K562 (cell line): ENCODE measurements around the gene PLA2G2C. TPM values are rescaled to one million over a fixed set of nuclear protein-coding genes. Genes with fewer than 3 reads are reported as not detected.

Experiments
- ATAC-seq: fragments of 200-7000 bp; cut with Tn5 transposase; 3 replicates; pipeline ENCODE4 v1.9.1; 2020; ENCODE audit warnings: moderate library complexity
- BruUV-seq: library from RNA; stranded (reverse); fragments of 400-500 nt; replicated peaks from 2 replicates; lab custom pipeline; 2021; lab: Mats Ljungman, UMichigan
- CTCF ChIA-PET: fragments of 300-600 bp; formaldehyde crosslinking; extraction: SDS; loops from one replicate; lab custom pipeline; 2021; ENCODE audit warnings: low intra/inter-chr PET ratio; lab: Yijun Ruan, JAX
- POLR2A ChIA-PET: fragments of 300-600, 350-650 bp; sonication (Branson Sonifier 250); formaldehyde crosslinking; extraction: SDS; loops from one replicate; lab custom pipeline; 2021; ENCODE audit warnings: antibody characterized with exemption, inconsistent platforms; lab: Yijun Ruan, JAX
- DNase-seq, 4 experiments: peaks; one replicate each; pipeline versions ENCODE4 v3.0.0 to v3.0.0-alpha.2; 2011 to 2018; ENCODE audit warnings: low spot score in 3 of 4, mixed read lengths in 3 of 4; ENCODE audit errors: extremely low read depth in 1 of 4
- FAIRE-seq: peaks from 2 replicates; lab custom pipeline; 2011; peaks lifted over from hg19 to GRCh38; lab: Jason Lieb, UNC
- H2AFZ ChIP-seq: 2 replicates; pipeline ENCODE4 v1.6.0; 2011; ENCODE audit warnings: low read depth, low read length, control low read depth, inconsistent platforms
- H3K27ac ChIP-seq: fragments of 200-600 bp; 3 replicates; pipeline ENCODE4 v1.8.0; 2011; ENCODE audit warnings: low read depth, mild to moderate bottlenecking, control low read depth, inconsistent platforms, low read length, moderate library complexity, mixed read lengths; ENCODE audit errors: extremely low read depth
- H3K27me3 ChIP-seq, 2 experiments: fragments of 300-600 bp in 1 of 2; 2 replicates in 1 of 2; 3 replicates in 1 of 2; pipeline versions ENCODE4 v1.6.0 to v1.8.0; 2011; ENCODE audit warnings: inconsistent platforms in 2 of 2, low read length in 2 of 2, mild to moderate bottlenecking in 1 of 2, mixed read lengths in 1 of 2, moderate library complexity in 1 of 2; ENCODE audit not compliant: control insufficient read depth in 2 of 2, insufficient read depth in 2 of 2
- H3K36me3 ChIP-seq: fragments of 300-600 bp; 3 replicates; pipeline ENCODE4 v1.8.0; 2011; ENCODE audit warnings: mild to moderate bottlenecking, low read length, inconsistent platforms; ENCODE audit not compliant: control insufficient read depth, insufficient read depth
- H3K4me1 ChIP-seq, 2 experiments: fragments of 200-600 bp in 1 of 2; replicated peaks in 1 of 2; 2 replicates in 1 of 2; 3 replicates in 1 of 2; pipeline versions ENCODE4 v1.5.1 to v1.8.0; 2011; ENCODE audit warnings: inconsistent platforms in 2 of 2, low read length in 2 of 2, mild to moderate bottlenecking in 1 of 2, mixed read lengths in 1 of 2, moderate library complexity in 1 of 2; ENCODE audit not compliant: control insufficient read depth in 2 of 2, insufficient read depth in 2 of 2
- H3K4me2 ChIP-seq: 2 replicates; pipeline ENCODE4 v1.6.1; 2011; ENCODE audit warnings: low read length, control low read depth, inconsistent platforms, mixed read lengths; ENCODE audit not compliant: insufficient read depth
- H3K4me3 ChIP-seq: fragments of 200-600 bp; sonication (generic), shearing (Covaris generic); 2 replicates; pipeline ENCODE4 v1.5.1; 2016; ENCODE audit warnings: control low read depth, inconsistent platforms
- H3K79me2 ChIP-seq: fragments of 200-600 bp; 3 replicates; pipeline ENCODE4 v1.8.0; 2011; ENCODE audit warnings: low read length, inconsistent platforms; ENCODE audit not compliant: control insufficient read depth, insufficient read depth
- H3K9ac ChIP-seq, 2 experiments: 2 replicates each; pipeline versions ENCODE4 v1.6.0 to v1.6.1; 2011; ENCODE audit warnings: low read depth in 2 of 2, low read length in 2 of 2, control low read depth in 1 of 2, inconsistent platforms in 1 of 2, mild to moderate bottlenecking in 1 of 2, mixed read lengths in 1 of 2; ENCODE audit not compliant: insufficient read depth in 1 of 2
- H3K9me1 ChIP-seq: one replicate; pipeline ENCODE4 v1.6.0; 2011; ENCODE audit warnings: inconsistent platforms, mild to moderate bottlenecking, low read length, moderate library complexity; ENCODE audit not compliant: control insufficient read depth, insufficient read depth
- H3K9me3 ChIP-seq: replicated peaks from 2 replicates; pipeline ENCODE4 v1.5.1; 2011; ENCODE audit warnings: low read depth, low read length, inconsistent platforms; ENCODE audit not compliant: control insufficient read depth, insufficient read depth
- H4K20me1 ChIP-seq: replicated peaks from 2 replicates; pipeline ENCODE4 v1.6.1; 2011; ENCODE audit warnings: low read length, inconsistent platforms, mixed read lengths; ENCODE audit not compliant: control insufficient read depth, insufficient read depth
- CAMTA2 ChIP-seq: fragments of 250-450 bp; sonication (Bioruptor Pico); conservative IDR thresholded peaks from 2 replicates; pipeline ENCODE4 v1.5.1; 2022
- CEBPB ChIP-seq: fragments of 450-650 bp; IDR thresholded peaks from 2 replicates; pipeline ENCODE4 v1.6.1; 2016; ENCODE audit warnings: missing genetic modification characterization, missing compliant biosample characterization
- CEBPG ChIP-seq, 3 experiments: fragments of 200-800 bp in 1 of 3; sonication (Bioruptor generic) in 1 of 3; sonication (generic) in 1 of 3; formaldehyde crosslinking in 1 of 3; IDR thresholded peaks in 2 of 3; conservative IDR thresholded peaks in 1 of 3; 2 replicates each; pipeline versions ENCODE4 v1.6.1 to v1.8.0; 2016 to 2022; ENCODE audit warnings: missing compliant biosample characterization in 2 of 3, missing genetic modification characterization in 2 of 3, mild to moderate bottlenecking in 1 of 3, missing genetic modification reagents in 1 of 3
- CREBBP ChIP-seq: IDR thresholded peaks from one replicate; pipeline ENCODE4 v1.6.1; 2012; ENCODE audit warnings: low read depth, mild to moderate bottlenecking, control low read depth, inconsistent platforms, low read length
- IFI16 ChIP-seq: fragments of 250-450 bp; sonication (Bioruptor Pico); IDR thresholded peaks from 2 replicates; pipeline ENCODE4 v2.1.2; 2022; ENCODE audit warnings: mild to moderate bottlenecking, inconsistent platforms
- MBD2 ChIP-seq: sonication (generic); IDR thresholded peaks from 2 replicates; pipeline ENCODE4 v1.6.1; 2016; ENCODE audit warnings: low read depth, borderline replicate concordance
- PCBP2 ChIP-seq: fragments of 200-400 bp; formaldehyde crosslinking; IDR thresholded peaks from 2 replicates; pipeline ENCODE4 v1.6.1; 2018; ENCODE audit warnings: low read length, low read depth, mild to moderate bottlenecking, moderate library complexity; ENCODE audit not compliant: poor library complexity, severe bottlenecking
- PHF21A ChIP-seq: fragments of 450-650 bp; IDR thresholded peaks from 2 replicates; pipeline ENCODE4 v1.6.1; 2017; ENCODE audit warnings: low read depth, borderline replicate concordance
- PML ChIP-seq: IDR thresholded peaks from 2 replicates; pipeline ENCODE4 v1.6.1; 2012; ENCODE audit warnings: low read length, inconsistent platforms
- PRMT5 ChIP-seq: sonication (generic); formaldehyde crosslinking; IDR thresholded peaks from 2 replicates; pipeline ENCODE4 v1.5.0; 2020; ENCODE audit warnings: missing genetic modification reagents
- PTTG1 ChIP-seq: fragments of 450-650 bp; IDR thresholded peaks from 2 replicates; pipeline ENCODE4 v1.6.1; 2016; ENCODE audit warnings: low read depth, mild to moderate bottlenecking, missing genetic modification characterization, missing compliant biosample characterization
- RUNX1 ChIP-seq: sonication (generic); IDR thresholded peaks from 2 replicates; pipeline ENCODE4 v1.6.1; 2016; ENCODE audit warnings: antibody characterized with exemption, low read depth
- SMAD4 ChIP-seq: fragments of 250-450 bp; sonication (Bioruptor Pico); conservative IDR thresholded peaks from 2 replicates; pipeline ENCODE4 v1.8.0; 2021; ENCODE audit warnings: inconsistent platforms, mild to moderate bottlenecking, moderate library complexity
- SRSF7 ChIP-seq: fragments of 200-400 bp; formaldehyde crosslinking; optimal IDR thresholded peaks from 2 replicates; pipeline ENCODE3; 2017; ENCODE audit warnings: mild to moderate bottlenecking, low read depth, low read length
- SUPT5H ChIP-seq: fragments of 450-650 bp; IDR thresholded peaks from 2 replicates; pipeline ENCODE4 v1.6.1; 2016
- WGBS: fragments of 100-300 bp; shearing (Covaris generic); methylation state at CpG from one replicate; pipeline ENCODE4 v1.1.6; 2016; ENCODE audit warnings: low coverage, mixed read lengths; ENCODE audit not compliant: insufficient coverage; ENCODE audit errors: missing lambda C conversion rate; 5-methylcytosine and 5-hydroxymethylcytosine counted together
- in situ Hi-C: fragments of 300-500 bp; cut with MboI; formaldehyde crosslinking; loops from 4 replicates; pipeline ENCODE4 v1.15.0; 2018; ENCODE audit warnings: inconsistent platforms, mixed read lengths
- intact Hi-C: fragments of 100-400 bp; cut with micrococcal nuclease; formaldehyde crosslinking; loops from 2 replicates; pipeline ENCODE4 v1.14.2; 2022
- polyA plus RNA-seq, 8 experiments: library from polyadenylated mRNA; depleted of rRNA in 4 of 8; stranded (reverse) in 5 of 8; unstranded in 3 of 8; fragments of >200 nt; fragmentation: Nextera tagmentation in 2 of 8; fragmentation: Illumina TruSeq in 1 of 8; extraction: Ambion mirVana in 2 of 8; extraction: Trizol in 1 of 8; gene quantifications; 2 replicates each; pipeline versions ENCODE4 v1.2.1 to v1.2.3, GENCODE V29; 2011 to 2014; ENCODE audit warnings: inconsistent platforms in 1 of 8, missing spikeins in 1 of 8
- total RNA-seq, 7 experiments: library from RNA; depleted of rRNA in 6 of 7; stranded (reverse); fragments of >200 nt in 6 of 7; fragmentation: Illumina TruSeq in 2 of 7; extraction: Trizol in 2 of 7; gene quantifications; 2 replicates each; pipeline versions ENCODE4 v1.2.1 to v1.2.3, GENCODE V29; 2011 to 2021; ENCODE audit warnings: low replicate concordance in 1 of 7
- TF ChIP-seq, protein P1 (sequence below): fragments of 250-450 bp; sonication (Bioruptor Pico); IDR thresholded peaks from 2 replicates; pipeline ENCODE4 v1.8.0; 2022; ENCODE audit warnings: inconsistent platforms, mild to moderate bottlenecking, moderate library complexity, borderline replicate concordance

The PLA2G2C gene
- total and polyA plus RNA-seq, 9 of the 15 experiments (the other 6 are each of a cell fraction or from before 2014, with no cell fraction given) = 0.14 to 0.49 (median 0.21) TPM

DNA sequence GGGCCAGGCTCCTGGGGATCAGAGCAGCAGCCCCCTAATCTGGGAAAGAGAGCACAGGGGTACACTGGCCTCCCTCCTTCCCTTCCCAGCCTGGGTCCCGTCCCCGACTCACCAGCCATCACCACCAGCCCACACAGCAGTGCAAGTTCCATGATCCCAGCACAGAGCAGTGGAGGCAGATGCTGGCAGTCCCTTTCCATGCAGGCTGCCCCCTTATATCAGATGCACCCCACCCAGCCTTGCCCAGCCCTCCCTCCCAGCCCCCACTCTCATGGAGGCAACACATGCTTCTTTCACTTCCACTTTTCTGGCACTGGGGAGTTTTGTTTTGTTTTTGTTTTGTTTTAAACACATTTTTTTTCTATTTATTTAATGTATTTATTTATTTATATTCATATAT is 67.0 kb downstream of the PLA2G2C start, which contains the start of gene PLA2G2D:
Gene PLA2G2D (minus strand): TSS at position 190 of the 400 bp plus-strand sequence. CDS start 38 bp downstream, at position 152.
- TF ChIP-seq IFI16 (CRISPR knock-in tag) (no peak), CAMTA2 (CRISPR knock-in tag) (no peak)
- no peak within 1 kb of the TSS for H3K9ac ChIP-seq
- no peaks in the 10 kb centered on the region for H3K9me3 ChIP-seq
- BruUV-seq = no TSS peak
- ATAC-seq = no peak
- DNase-seq = no peak
- H3K36me3 ChIP-seq = no peaks in the 10 kb centered on the region
- peaks cover 24 to 57% of the 10 kb centered on the region in 2 experiments; a peak in 4 of 5 replicates for H3K27me3 ChIP-seq
- WGBS = no CpG with 5 or more reads among the region's 2 CpGs
- H3K4me2 ChIP-seq = no peak within 1 kb of the TSS
- H3K4me1 ChIP-seq = peaks cover 4 to 8% of the 10 kb centered on the region in 2 experiments; a peak in 3 of 5 replicates
- H2AFZ ChIP-seq = no peak within 1 kb of the TSS
- no peaks in the 10 kb centered on the region for H4K20me1 ChIP-seq
- no peak within 1 kb of the TSS for H3K4me3 ChIP-seq
- FAIRE-seq = no peak
- ChIA-PET POLR2A (no interaction called here), CTCF (no interaction called here)
- H3K27ac ChIP-seq = no peak within 1 kb of the TSS
- intact Hi-C loops (no loop called here), in situ Hi-C loops (no loop called here)
- no peaks in the 10 kb centered on the region for H3K9me1 ChIP-seq
- H3K79me2 ChIP-seq = no peaks in the 10 kb centered on the region

DNA sequence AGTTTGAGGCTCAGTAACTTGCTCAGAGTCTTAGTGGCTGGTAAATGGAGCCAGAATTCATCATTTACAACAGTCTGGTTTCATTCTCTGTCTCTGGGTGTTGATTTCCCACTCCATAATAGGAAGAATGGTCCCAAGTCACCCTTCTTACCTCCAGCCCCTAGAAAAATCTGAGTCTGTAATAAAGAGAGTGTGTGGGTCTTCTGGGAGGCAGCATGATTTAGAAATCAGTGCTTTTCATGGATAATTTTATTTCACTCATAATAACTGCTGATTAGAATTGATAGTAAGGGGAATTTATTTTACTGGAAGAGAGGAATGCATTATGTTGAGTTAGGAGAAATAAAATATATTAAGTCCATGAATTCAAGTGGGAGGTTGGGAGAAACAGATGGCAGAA is 69.1 kb downstream of the PLA2G2C start:
- TF ChIP-seq PRMT5 (CRISPR knock-in tag) (no peak), PML (no peak), PCBP2 (no peak), CEBPG (CRISPR knock-in tag; IDR thresholded peaks at IDR 0.05) (no peak), CEBPG (tag; conservative IDR thresholded peaks at IDR 0.05 in 1 of 2, IDR thresholded peaks at IDR 0.05 in 1 of 2) (no peak), CEBPB (tag) (no peak), SMAD4 (CRISPR knock-in tag) (no peak), MBD2 (no peak), SRSF7 (no peak), PTTG1 (tag) (no peak), CREBBP (no peak), RUNX1 (no peak), PHF21A (no peak), SUPT5H (no peak)
- TF ChIP-seq, protein P1, sequence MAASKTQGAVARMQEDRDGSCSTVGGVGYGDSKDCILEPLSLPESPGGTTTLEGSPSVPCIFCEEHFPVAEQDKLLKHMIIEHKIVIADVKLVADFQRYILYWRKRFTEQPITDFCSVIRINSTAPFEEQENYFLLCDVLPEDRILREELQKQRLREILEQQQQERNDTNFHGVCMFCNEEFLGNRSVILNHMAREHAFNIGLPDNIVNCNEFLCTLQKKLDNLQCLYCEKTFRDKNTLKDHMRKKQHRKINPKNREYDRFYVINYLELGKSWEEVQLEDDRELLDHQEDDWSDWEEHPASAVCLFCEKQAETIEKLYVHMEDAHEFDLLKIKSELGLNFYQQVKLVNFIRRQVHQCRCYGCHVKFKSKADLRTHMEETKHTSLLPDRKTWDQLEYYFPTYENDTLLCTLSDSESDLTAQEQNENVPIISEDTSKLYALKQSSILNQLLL = no peak
- peaks cover 40 to 78% of the 10 kb centered on the region in 2 experiments for H3K27me3 ChIP-seq
- H3K4me2 ChIP-seq = no peak overlapping the region
- H3K9ac ChIP-seq = no peak overlapping the region
- FAIRE-seq = no peak
- H3K4me1 ChIP-seq = no peaks in the 10 kb centered on the region
- no peak for DNase-seq
- no peak for ATAC-seq
- no TSS peak for BruUV-seq
- H3K36me3 ChIP-seq = no peaks in the 10 kb centered on the region
- peaks cover 3% of the 10 kb centered on the region; the same call in 1 of the 2 replicates for H4K20me1 ChIP-seq
- no peaks in the 10 kb centered on the region for H3K9me1 ChIP-seq
- no peak overlapping the region for H3K27ac ChIP-seq
- H3K79me2 ChIP-seq = no peaks in the 10 kb centered on the region
- no peak overlapping the region for H3K4me3 ChIP-seq
- ChIA-PET POLR2A (no interaction called here), CTCF (no interaction called here)
- no peaks in the 10 kb centered on the region for H3K9me3 ChIP-seq
- intact Hi-C loops (no loop called here), in situ Hi-C loops (no loop called here)
- H2AFZ ChIP-seq = no peak overlapping the region
